Activated naive CD4-positive, alpha-beta T cell treated with anti-CD3 and anti-CD28 coated beads for 36 hours (primary cell): ENCODE measurements around the gene FARP1. TPM values are rescaled to one million over a fixed set of nuclear protein-coding genes. Genes with fewer than 3 reads are reported as not detected.

Experiments
- CTCF ChIA-PET: fragments of 350-600 bp; sonication (Branson Sonifier 250); formaldehyde crosslinking; loops from one replicate; lab custom pipeline; 2021; ENCODE audit warnings: antibody characterized with exemption; lab: Charles Lee
- DNase-seq: peaks from one replicate; pipeline ENCODE4 v3.0.0-alpha.2; 2020
- H3K27ac Mint-ChIP-seq: one replicate; pipeline ENCODE4 v1.8.0; 2021; ENCODE audit warnings: mild to moderate bottlenecking, mixed read lengths
- H3K27me3 Mint-ChIP-seq: one replicate; pipeline ENCODE4 v1.8.0; 2021; ENCODE audit warnings: low read depth, mixed read lengths
- H3K36me3 Mint-ChIP-seq: one replicate; pipeline ENCODE4 v1.8.0; 2021; ENCODE audit warnings: low read depth, mixed read lengths
- H3K4me1 Mint-ChIP-seq: one replicate; pipeline ENCODE4 v1.8.0; 2021; ENCODE audit warnings: low read depth, mixed read lengths
- H3K4me3 Mint-ChIP-seq: one replicate; pipeline ENCODE4 v1.8.0; 2021; ENCODE audit warnings: mild to moderate bottlenecking, moderate library complexity, mixed read lengths
- H3K9me3 Mint-ChIP-seq: one replicate; pipeline ENCODE4 v1.8.0; 2021; ENCODE audit warnings: mixed read lengths
- intact Hi-C: fragments of 100-400 bp; cut with micrococcal nuclease; formaldehyde crosslinking; loops from one replicate; pipeline ENCODE4 v1.15.1; 2023
- total RNA-seq, 2 experiments: library from RNA; stranded (reverse); gene quantifications; one replicate each; pipeline ENCODE4 v1.2.3, GENCODE V29; 2021

The FARP1 gene
- total RNA-seq, 2 experiments from 2014 or later: 0.27 to 0.38 TPM

DNA sequence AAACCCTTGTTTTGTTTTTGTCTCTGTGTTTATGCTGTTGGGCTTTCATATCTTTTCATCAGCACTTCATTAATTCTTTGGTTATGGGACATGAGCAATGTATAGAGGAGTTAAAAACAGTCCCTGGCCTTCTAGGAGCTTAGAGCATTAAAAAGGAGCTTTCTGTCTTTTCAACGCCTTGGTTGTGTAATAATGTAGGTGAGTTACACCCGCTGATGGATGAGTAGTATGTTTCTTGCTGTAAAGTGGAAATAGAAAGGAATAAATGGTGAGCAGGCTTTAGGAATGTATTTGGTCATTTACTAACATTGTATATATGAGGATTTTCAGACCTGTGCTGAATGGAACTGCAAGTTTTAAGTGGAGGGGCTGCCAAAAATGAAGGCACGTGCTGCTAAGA, 155.7 kb downstream of the FARP1 start:
- Mint-ChIP-seq H3K9me3 (no peaks in the 10 kb centered on the region), H3K27me3 (peaks cover 5% of the 10 kb centered on the region), H3K4me1 (no peaks in the 10 kb centered on the region), H3K27ac (no peak overlapping the region), H3K4me3 (no peak overlapping the region), H3K36me3 (no peaks in the 10 kb centered on the region)
- CTCF ChIA-PET: no interaction called here
- DNase-seq: no peak
- intact Hi-C loops: no loop called here

DNA sequence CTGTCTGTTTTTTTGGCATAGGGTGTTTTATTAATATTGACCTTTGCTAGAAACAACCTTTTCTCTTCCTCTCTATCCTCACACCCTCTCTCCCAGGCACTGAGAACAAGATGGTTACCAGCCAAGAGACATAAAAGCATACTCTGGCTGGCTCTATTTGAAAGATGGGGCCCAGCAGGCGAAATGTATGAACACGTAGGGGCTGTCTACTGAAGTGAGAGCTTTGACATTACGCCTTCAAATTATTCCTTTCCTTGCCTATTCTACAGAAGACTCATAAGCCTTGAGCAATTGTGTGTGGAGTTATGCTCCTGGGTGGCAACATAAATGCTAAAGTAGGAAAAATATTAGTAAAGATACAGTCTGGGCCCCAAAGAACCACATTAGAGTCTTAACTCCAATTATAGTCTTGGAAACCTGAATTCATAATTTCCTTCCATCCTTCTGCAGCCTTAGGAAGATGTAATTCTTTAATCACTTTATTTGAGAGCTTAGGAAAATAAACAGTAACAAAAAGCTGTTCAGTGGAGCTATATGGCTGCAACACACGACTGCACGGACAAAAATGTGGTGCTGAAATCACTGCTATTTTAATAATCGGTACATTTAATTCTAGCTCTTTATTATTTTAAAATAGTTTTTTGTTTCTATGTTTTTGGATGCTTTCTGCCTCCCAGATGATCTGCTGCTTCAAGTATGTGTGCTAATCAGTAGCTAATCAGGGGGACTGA, 156.5 kb downstream of the FARP1 start:
- no peaks in the 10 kb centered on the region for H3K4me1 Mint-ChIP-seq
- peaks cover 5% of the 10 kb centered on the region for H3K27me3 Mint-ChIP-seq
- H3K9me3 Mint-ChIP-seq: no peaks in the 10 kb centered on the region
- no peak overlapping the region for H3K27ac Mint-ChIP-seq
- CTCF ChIA-PET: no interaction called here
- no peak overlapping the region for H3K4me3 Mint-ChIP-seq
- no peak for DNase-seq
- no peaks in the 10 kb centered on the region for H3K36me3 Mint-ChIP-seq
- intact Hi-C loops: no loop called here

DNA sequence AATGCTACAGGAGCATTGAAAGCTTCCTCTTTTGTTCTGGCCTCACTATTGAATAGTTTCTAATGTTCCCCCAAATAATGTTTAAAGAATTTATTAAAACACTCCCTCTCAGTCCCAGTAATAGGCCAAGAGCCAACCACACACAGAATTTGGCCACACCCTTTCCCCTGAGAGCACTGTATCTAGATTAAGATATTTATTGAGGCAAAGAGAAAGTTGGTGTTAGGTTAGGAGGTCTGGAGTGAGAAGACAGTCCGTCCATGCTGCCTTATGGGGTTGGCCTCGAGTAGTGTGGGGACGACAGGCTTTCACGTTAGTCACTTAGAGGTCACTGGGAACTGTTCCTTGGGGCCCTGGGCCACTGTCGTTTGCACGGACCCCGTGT, 157.1 kb downstream of the FARP1 start:
- intact Hi-C loops: no loop called here
- no peaks in the 10 kb centered on the region for H3K36me3 Mint-ChIP-seq
- no peaks in the 10 kb centered on the region for H3K9me3 Mint-ChIP-seq
- H3K27me3 Mint-ChIP-seq: peaks cover 5% of the 10 kb centered on the region
- no peak for DNase-seq
- CTCF ChIA-PET: no interaction called here
- no peak overlapping the region for H3K27ac Mint-ChIP-seq
- no peak overlapping the region for H3K4me3 Mint-ChIP-seq
- no peaks in the 10 kb centered on the region for H3K4me1 Mint-ChIP-seq

DNA sequence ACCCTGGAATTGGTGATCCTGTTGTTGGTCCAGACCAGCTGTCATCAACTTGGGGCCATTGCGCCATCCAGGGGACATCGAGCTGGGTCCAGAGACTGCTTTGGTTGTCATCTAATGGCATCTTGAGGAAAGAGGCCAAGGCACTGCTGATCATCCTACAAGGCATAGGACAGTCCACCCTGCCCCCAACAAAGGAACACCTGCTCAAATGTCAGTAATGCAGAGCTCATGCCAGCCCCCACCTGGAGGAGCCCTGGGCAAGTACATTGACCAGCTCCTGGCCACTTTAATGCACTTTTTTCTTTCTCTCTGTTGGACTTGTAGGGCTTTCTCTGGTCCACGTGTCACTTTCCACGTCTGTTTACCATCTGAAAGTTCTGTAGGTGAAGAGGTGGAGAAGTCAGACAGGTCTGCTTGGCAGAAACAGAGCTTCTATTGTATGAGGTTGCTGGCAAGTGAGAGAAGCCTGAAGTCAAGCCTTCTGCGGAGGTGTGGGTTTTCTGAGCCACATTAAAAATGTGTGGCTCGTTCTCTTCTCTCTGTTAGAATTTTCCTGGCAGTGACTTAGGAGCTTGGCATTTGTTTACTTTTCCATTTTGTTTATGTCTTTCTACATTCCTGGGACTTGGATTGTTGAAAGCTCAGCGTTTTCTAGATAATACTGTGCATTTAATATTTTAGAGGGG, 158.2 kb downstream of the FARP1 start:
- CTCF ChIA-PET: no interaction called here
- H3K9me3 Mint-ChIP-seq: no peaks in the 10 kb centered on the region
- intact Hi-C loops: no loop called here
- H3K4me1 Mint-ChIP-seq: no peaks in the 10 kb centered on the region
- no peak for DNase-seq
- no peak overlapping the region for H3K4me3 Mint-ChIP-seq
- peaks cover 5% of the 10 kb centered on the region for H3K27me3 Mint-ChIP-seq
- H3K36me3 Mint-ChIP-seq: no peaks in the 10 kb centered on the region
- no peak overlapping the region for H3K27ac Mint-ChIP-seq

DNA sequence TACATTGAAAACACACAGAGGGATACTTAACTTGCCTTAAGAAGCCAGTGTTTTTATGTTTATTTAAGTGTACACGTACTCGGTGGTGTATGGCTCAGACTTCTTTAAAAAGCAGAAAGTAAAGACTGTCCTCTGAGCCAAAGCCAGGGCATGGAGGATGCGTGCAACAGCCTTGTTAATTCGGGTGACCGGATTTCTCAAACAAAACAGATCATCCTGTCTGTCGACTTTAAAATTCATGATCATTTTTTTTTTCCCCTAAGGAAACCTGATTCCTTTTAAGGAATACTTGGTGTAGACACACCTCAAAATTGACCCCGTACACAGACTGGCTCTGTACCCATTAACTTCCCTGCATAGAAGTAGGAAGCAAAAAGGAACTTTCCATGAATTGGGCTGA, 158.8 kb downstream of the FARP1 start:
- intact Hi-C loops: no loop called here
- H3K36me3 Mint-ChIP-seq: no peaks in the 10 kb centered on the region
- peaks cover 5% of the 10 kb centered on the region for H3K27me3 Mint-ChIP-seq
- no peak overlapping the region for H3K4me3 Mint-ChIP-seq
- CTCF ChIA-PET: no interaction called here
- H3K9me3 Mint-ChIP-seq: no peaks in the 10 kb centered on the region
- H3K27ac Mint-ChIP-seq: no peak overlapping the region
- DNase-seq: no peak
- H3K4me1 Mint-ChIP-seq: no peaks in the 10 kb centered on the region

DNA sequence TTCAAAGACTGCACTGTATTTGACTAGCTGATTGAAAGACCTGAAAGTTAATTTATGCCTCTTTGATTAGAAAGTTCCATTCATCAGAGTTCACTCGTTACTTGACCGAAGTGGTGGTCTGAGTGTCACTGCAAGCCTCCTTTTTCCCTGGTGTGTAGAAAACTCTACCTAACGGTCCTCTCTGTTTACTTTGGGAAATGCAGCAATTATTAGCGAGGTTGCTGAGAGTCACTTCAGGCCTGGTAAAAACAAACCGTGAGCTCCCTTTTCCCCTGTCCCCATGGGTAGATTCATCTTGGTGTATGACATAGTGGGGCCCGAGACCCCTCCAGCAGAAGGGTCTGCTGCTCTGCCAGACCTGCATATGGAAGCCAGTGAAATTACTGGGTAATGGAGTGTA, 161.0 kb downstream of the FARP1 start:
- intact Hi-C loops: no loop called here
- no peaks in the 10 kb centered on the region for H3K9me3 Mint-ChIP-seq
- no peak overlapping the region for H3K27ac Mint-ChIP-seq
- H3K27me3 Mint-ChIP-seq: peaks cover 1% of the 10 kb centered on the region
- DNase-seq: no peak
- no peaks in the 10 kb centered on the region for H3K36me3 Mint-ChIP-seq
- CTCF ChIA-PET: no interaction called here
- no peak overlapping the region for H3K4me3 Mint-ChIP-seq
- H3K4me1 Mint-ChIP-seq: no peaks in the 10 kb centered on the region

DNA sequence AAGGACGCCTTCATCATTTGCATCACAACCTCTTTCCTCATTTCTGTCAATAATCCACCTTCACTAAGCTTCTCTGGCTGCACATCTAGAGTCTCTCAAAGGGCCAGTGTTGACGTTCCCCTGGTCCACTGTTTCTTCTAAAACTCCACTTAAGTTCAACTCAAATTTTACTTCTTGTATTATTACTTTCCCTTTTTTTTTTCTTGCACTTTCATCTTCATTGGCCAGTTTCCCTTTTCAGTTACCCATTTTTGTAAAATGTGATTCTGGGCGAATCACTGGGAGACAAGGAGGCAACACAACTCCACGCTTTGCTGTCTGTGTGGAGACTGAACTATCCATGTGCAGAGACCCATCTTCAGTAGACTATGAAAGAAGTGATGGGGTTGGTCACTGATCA, 162.8 kb downstream of the FARP1 start:
- Mint-ChIP-seq H3K9me3 (no peaks in the 10 kb centered on the region), H3K27ac (no peak overlapping the region), H3K4me3 (no peak overlapping the region), H3K36me3 (no peaks in the 10 kb centered on the region), H3K4me1 (no peaks in the 10 kb centered on the region), H3K27me3 (peaks cover 1% of the 10 kb centered on the region)
- no peak for DNase-seq
- CTCF ChIA-PET: interaction anchor here (0.6 kb wide), 1 partner anchor 35 kb away, joined by 3 read pairs; no protein-coding TSS in a partner anchor
- intact Hi-C loops: no loop called here

DNA sequence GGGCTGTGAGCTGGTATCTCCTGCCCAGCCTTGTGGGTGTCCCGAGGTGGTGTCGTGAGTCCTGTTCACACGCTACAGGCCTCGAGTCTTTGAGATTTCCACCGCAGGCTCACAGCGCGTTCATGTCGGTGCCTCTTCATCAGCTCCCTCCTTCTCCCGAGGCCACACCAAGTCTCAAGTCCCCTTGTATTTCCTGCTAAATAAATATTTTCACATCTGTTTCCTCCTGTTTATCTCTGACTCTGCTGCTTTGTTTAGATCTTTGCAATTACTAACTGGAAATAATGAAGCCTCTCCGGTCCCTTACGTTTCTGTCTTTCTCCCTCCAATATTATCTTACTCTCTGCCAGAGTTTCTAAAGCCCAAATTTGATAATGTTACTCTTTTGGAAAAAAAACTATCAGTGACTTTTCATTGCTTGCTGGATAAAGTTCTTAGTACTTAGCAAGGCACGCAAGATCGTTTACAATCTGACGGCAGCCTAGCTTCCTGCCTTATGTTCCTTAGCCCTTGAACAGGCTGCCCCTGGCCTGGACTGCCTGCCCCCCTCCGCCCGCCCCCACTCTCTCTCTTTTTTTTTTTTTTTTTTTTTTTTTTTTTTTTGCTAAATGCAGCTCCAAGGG, 164.7 kb downstream of the FARP1 start:
- no peak overlapping the region for H3K4me3 Mint-ChIP-seq
- no peak for DNase-seq
- H3K27ac Mint-ChIP-seq: no peak overlapping the region
- no peaks in the 10 kb centered on the region for H3K9me3 Mint-ChIP-seq
- intact Hi-C loops: no loop called here
- no peaks in the 10 kb centered on the region for H3K4me1 Mint-ChIP-seq
- no peaks in the 10 kb centered on the region for H3K36me3 Mint-ChIP-seq
- H3K27me3 Mint-ChIP-seq: peaks cover 1% of the 10 kb centered on the region
- CTCF ChIA-PET: no interaction called here

DNA sequence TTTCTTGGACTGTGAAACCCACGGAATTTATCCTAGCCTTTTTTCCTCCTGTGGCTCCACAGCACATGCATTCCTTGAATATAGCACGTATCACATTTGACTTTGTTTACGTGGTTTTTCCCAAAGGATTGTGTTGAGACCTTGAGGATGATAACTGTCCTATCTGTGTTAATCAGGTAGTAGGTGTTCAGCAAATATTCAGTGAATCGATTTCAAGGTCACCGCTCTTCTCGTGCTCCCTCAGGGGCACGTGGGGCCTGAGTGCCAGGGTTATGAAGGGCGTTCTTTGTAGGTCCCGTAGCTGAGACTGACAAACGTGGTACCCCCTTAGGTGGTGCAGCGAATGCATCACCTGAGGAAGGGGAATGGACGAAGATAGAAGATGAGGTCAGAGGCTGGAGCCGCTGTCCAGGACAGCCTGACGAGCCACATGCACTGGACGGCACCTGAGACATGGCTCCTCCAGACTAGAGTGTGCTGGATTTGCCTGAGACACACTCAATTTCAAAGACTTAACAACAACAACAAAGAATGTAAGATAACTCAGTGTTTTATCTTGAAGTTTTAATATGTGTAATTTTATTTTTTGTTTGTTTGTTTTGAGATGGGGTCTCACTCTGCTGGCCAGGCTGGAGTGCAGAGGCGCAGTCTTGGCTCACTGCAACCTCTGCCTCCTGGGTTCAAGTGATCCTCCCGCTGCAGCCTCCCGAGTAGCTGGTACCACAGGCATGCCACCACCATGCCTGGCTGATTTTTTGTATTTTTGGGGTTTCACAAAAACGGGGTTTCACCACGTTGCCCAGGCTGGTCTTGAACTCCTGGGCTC, 165.4 kb downstream of the FARP1 start:
- H3K27me3 Mint-ChIP-seq: no peaks in the 10 kb centered on the region
- no peaks in the 10 kb centered on the region for H3K9me3 Mint-ChIP-seq
- H3K27ac Mint-ChIP-seq: no peak overlapping the region
- no peaks in the 10 kb centered on the region for H3K4me1 Mint-ChIP-seq
- CTCF ChIA-PET: no interaction called here
- no peak for DNase-seq
- no peak overlapping the region for H3K4me3 Mint-ChIP-seq
- intact Hi-C loops: no loop called here
- H3K36me3 Mint-ChIP-seq: no peaks in the 10 kb centered on the region

DNA sequence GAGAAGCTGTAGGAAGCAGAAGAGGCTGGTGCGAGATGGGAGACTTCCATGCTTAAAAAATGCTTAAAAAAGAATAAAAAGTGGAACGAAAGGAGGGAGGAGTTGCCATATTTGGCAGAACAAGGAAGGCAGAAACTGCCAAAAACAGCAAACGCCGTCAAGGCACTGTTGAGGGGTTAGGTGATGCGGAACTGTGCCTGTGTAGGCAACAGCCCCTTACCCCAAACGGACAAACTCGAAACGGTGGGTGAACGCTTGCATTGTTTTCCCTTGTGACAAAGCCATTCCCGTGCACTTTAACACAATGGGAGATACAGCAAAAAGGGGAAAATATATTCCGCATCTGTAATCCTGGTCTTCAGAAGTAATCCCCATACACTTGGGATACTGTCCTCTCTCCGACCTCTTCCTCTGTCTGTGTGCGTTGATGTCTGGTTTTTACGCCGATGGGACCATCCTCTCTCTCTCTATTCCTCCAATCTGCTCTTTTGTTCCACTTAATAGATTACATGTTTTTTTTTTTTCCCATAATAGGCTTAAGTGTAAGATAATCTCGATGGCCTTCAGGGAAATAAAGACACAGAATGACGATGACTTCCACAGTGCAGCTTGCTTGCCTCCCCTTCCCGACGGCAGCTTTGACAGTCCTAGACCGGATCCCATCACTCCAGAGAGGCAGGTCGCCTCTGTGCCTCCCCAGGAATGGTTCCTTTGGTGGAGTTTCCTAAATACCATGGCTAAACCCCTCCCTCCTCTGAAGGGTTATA, 166.9 kb downstream of the FARP1 start:
- CTCF ChIA-PET: no interaction called here
- Mint-ChIP-seq H3K27me3 (no peaks in the 10 kb centered on the region), H3K4me1 (no peaks in the 10 kb centered on the region), H3K27ac (no peak overlapping the region), H3K36me3 (no peaks in the 10 kb centered on the region), H3K4me3 (no peak overlapping the region), H3K9me3 (no peaks in the 10 kb centered on the region)
- DNase-seq: no peak
- intact Hi-C loops: no loop called here

DNA sequence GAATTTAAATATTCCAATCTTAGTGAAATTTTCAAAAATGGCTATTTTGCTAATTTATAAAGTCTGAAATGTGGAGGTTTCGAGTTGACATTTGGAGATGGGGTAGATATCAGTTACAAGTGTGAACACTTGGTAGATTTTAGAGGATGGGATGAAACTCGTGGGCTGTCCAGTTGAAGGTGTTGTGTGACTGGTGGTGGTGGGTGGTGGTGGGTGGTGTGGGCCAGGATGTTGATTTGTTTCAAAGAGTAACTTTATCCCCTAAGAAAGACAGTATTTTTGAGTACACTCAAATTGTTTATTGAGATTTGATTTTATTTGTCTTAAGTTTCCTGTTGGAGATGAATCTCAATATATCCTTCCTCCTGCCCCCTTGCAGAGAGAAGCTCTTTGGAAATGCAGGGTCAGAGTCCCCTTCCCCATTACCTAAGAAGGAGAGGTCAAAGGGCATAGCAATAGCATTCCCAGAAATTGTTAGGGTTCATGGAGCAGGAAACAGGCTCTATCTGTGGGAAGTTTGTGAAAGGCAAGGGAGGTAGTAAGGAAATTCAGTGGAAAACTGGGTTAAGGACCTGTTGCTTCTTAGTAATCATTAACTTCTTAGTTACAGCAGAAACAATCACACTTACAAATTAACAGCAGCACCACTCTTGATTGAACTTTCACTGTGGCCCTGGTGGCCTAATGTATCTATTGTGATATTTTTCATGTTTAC, 167.7 kb downstream of the FARP1 start:
- DNase-seq: no peak
- intact Hi-C loops: no loop called here
- Mint-ChIP-seq H3K4me1 (no peaks in the 10 kb centered on the region), H3K9me3 (no peaks in the 10 kb centered on the region), H3K36me3 (no peaks in the 10 kb centered on the region), H3K27ac (no peak overlapping the region), H3K4me3 (no peak overlapping the region), H3K27me3 (no peaks in the 10 kb centered on the region)
- CTCF ChIA-PET: interaction anchor here (1.0 kb wide), 1 partner anchor 342 kb away, joined by 3 read pairs; no protein-coding TSS in a partner anchor
